Ecto neural progenitor cell (in vitro differentiated cells): ENCODE results near the gene AGFG1.

Source experiments
- DNase-seq: peaks from one replicate; pipeline ENCODE4 v3.0.0-alpha.2; 2018; ENCODE audit warnings: low spot score

AGFG1 gene

DNA sequence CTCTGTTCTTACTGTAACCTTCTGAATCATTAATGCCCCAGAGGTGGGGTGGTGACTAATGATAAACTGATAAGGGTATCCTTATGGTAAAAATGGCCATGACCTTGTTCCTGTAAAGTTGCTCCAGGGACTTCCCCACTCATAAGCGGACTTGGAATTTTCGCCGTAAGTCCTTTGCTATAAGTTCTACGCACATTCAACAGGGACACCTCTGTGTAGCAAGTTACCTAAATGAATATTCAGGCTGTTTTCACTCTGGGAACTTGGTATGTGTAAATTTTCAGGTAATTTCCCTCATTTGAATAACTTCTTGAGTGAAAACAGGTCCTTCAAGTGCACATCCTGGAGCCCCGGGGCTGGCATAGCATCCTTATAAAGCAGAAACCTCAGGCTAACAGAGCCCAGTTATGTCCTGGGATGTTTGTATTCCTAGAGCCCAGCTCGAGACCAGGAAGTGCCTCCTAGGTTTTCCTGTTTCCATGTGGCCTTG, 9.4 kb upstream of the AGFG1 start:
- no peak for DNase-seq

DNA sequence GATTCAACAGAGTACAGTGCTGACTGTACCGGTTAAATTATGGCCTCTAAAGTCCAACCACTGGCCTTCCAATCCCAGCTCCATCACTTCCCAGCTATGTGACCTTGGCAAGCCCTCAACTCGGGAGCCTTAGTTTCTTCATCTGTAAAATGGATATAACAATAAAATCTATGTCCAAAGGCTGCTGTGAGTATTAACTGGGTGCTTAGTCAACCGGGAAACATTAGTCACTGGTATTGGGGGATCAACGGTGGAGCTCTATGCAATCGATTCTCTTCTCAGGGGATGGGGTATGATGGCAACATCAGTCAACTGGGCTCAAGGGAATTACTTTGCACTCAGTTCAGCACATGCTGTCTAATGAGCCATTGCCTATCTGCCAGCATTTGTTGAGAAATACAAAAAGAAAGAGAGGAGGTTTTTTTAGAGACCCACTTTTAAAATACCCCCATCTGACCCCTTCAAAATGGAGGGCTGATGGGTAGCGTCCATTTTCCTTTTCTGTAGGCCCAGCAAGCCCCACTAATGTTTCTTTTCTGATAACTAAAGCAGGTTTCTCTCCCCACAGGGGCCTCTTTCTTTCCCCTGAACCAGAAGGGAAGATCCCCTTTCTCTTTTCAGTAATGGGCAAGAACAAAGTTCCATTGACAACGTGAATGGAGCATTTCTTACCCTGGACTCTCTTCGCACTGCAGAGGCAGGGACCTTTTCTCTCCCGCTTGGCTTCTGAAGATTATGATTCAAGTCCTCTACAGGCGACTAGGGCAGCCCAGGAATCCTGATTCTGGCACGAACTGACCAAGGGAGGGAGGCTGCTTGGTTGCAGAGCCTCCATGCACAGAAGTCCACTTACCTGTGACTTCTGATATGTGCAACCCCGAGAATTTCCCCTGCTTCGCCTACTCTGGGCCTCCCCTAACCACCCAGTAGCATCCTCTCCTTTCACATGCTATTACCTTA, 8.7 kb upstream of the AGFG1 start:
- no peak for DNase-seq

DNA sequence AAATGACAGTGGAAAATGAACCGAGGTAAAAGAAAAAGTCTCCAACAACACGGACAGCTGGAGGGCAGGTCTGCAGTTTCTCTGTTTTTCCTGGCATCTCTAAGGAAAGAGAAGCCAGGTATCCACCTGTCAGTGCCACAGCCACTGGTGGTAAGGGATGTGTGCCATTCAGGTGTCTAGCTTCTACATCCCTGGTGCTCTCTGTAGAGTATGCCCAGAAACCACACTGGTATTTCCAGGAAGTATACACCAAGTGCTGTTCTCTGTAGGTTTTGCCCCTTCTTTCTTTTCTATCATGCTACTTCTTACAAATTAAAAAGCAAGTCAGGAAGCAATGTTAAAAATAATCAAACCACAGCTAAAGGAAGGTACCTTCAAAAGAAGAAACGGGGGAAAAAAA, 7.6 kb upstream of the AGFG1 start:
- DNase-seq, result no peak

DNA sequence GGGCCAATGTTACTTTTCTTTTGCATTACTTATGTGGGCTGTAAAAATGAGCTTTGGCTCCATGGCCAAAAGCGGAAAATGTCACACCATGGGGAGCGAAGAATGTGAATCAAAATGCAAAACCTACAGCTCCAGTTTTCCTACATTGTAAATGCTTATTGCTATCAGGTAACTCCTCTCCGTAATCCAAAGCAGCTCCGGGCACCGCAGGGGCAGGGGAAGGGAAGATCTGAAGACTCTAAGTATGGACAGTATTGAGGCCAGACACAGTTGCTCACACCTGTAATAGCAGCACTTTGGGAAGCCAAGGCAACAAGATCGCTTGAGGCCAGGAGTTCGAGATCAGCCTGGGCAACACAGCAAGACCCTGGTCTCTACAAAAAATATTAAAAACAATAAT, 7.1 kb upstream of the AGFG1 start:
- no peak for DNase-seq

DNA sequence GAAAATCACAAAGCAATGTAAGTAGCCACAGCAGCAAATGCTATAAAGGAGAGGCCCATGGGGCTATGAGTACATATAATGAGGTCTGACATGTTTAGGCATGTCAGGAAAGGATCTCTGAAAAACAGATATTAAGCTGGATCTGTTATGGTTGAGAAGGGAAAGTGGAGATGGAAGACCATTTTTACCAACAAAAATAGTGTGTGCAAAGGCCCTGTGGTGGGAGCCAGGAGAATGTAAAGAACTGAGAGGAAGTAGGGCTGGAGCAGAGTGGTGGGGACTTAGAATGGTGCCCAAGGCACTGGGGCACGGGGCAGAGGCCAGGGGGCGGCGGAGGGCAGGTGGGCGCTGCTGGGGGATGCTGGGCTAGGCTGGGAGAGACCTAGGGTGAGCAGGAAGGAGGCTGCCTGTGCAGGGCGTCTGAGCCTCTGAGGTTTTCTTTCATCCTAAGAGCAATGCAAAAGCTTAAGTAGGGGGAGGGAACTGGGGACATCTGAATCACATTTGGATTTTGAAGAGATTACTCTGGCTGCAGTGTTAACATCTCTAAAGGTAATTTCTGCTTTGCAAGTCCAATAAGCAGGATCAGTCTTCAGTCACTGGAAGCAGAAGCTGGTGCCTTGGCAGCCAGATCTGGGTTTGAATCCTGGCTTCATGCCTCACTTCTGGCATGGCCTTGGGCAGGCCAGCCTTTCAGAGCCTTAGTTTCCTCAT, 4.9 kb upstream of the AGFG1 start:
- DNase-seq, result no peak

DNA sequence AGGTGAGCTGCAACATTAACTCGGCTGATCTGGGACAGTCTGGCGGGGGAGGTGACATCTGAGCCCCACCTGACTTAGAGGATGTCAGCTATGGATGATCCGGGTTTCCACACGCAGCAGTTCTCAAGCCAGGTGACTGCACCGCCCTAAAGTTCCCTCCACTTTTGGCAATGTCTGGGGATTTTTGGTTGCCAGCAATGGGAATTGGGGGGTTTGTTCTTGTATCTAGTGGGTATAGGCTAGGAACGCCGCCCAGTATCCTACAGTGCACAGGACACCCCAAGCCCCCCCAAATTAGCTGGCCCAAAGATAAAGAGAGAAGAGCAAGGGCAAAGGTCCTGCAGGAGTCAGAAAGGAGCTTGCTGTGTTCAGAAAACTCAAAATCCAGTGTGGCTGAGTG, 544 bp upstream of the AGFG1 start:
- no peak for DNase-seq

DNA sequence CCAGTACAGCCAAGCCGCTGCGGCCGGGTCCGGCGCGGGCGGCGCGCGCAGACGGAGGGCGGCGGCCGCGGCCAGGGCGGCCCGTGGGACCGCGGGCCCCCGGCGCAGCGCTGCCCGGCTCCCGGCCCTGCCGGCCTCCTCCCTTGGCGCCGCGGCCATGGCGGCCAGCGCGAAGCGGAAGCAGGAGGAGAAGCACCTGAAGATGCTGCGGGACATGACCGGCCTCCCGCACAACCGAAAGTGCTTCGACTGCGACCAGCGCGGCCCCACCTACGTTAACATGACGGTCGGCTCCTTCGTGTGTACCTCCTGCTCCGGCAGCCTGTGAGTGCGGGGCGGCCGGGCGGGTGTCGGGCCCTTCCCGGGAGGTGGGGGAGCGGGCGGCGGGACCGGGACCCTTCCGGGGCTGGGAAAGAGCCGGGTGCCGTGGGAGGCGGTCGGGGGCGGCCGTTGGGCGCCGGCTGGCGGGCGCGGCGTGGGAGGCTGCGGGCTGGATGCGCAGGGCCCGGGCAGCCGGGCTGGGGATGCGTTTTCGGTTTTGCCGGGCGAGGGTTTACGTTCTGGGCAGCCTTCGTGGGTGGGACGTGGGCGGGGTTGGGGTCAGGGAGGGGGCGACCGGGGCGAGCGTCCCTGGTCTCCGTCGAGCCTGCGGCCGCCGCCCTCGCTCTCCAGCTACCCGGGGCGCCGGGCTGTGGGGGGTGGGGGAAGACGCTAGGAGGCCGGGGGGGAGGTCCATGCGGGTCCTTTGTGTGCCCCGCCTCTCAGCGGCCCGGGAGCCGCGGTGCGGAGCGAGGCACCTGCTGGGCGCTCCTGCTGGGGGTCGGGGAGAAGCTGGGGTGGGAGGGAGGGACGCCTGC, 537 bp downstream of the AGFG1 start:
- peak; percentile 79 for DNase-seq

DNA sequence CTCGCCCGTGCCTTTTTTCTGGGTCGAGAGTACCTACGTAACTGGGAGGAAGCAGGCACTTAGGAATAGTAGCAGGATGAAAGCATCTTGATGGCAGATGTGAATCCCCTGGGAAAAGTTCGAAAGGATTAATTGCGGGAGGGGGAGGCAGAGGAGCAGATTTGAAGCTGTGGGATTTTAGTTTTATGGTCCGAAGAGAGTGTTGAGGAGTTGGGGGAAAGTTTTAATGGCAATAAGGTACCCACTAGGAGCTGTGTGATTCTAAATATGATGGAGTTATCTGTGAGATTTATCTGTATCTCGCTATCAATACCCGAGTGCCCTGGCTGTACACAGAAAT, 1.1 kb downstream of the AGFG1 start:
- DNase-seq, result no peak

DNA sequence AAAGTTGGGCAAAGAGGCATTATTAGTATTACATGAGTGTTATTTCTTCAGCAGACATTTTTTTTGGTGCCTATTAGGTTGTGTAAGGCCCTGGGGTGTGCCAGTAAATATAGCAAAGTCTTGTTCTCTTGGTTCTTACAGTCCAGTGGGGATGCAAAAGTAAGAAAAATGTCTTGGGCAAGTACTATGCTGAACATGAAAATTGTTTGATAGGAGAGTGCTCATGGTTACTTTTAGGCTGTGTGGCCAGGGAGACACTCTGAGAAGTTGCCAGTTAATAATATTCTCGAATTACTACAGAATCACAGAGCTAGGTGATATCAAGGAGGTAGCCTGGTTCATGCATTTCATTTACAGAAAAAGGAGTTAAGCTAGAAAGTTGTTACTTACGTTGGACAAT, 1.9 kb downstream of the AGFG1 start:
- no peak for DNase-seq

DNA sequence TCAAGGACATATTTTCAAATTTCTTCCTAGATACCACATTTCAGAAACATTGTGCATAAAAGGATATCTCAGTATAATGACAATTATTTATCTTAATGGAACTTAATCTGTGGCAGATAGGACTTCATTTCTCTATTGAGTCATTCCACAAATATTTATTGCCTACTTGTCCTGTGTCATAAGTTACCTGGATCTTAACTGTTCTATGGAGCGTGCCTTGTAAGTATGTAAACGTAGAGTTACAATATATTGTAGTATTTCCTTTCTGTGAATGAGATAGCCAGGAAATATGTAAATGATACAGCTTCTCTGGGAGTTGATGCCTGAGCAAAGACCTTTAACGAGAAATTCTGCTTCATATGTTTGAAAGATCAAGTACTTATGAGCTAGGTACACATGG, 2.5 kb downstream of the AGFG1 start:
- DNase-seq, result no peak

DNA sequence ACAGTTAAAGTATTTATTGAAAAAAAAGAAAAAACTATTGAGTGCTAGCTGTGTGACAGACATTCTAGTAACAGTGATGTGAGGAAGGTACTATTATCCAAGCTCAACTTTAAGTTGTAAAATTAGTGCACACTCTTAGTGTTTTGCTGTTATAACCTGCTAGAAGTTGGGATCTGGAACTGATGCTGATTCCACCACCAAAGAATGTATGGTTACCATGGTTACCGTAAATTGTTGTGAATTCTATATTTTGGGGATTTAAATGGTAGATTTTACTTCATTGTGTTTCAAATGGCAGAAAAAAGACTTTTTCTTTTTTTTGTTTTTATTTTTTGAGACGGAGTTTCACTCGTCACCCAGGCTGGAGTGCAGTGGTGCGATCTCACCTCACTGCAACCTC, 5.3 kb downstream of the AGFG1 start:
- no peak for DNase-seq

DNA sequence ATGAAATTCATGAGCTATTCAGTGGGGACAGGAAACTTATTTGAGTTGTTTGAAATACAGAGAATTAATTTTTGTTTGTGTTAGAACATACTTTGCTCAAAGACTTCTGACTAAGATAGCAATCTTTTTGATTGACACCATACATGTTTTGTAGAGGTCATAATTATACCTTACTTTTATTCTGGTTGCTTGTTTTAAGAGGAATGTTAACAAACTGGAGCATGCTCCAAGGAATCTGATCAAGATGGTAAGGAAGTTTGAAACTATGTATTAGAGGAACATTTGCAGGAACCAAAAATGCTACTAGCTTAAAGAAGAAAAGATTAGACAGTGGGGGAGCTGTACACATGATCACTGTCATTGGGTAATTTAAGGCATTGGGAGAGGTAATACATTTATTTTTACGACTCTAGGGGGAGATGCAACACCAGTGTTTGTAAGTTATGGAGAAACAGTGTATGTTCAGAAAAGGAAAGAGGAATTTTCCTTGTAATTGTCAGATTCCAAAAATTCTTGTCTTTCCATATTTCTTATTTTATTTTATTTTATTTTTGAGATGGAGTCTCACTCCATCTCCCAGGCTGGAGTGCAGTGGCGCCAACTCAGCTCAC, 8.0 kb downstream of the AGFG1 start:
- DNase-seq, result no peak

DNA sequence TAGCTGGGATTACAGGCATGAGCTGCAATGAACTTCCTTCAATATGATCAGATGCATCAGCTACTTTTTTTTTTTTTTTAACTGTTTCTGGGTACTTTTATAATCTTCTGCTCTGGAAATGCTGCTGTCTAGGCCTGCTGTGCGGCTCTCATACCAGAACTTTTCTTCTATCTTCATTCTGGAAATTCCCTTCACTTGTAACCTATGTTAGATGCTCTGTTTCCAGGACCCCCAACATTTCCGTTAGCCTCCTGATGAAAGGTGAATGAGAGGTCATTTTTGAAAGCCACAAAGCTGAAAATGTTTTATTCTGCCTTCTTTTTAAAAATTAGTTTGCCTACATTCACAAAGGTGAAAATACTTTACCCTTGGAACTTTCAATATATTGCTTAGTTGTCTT, 8.6 kb downstream of the AGFG1 start:
- DNase-seq, result no peak

DNA sequence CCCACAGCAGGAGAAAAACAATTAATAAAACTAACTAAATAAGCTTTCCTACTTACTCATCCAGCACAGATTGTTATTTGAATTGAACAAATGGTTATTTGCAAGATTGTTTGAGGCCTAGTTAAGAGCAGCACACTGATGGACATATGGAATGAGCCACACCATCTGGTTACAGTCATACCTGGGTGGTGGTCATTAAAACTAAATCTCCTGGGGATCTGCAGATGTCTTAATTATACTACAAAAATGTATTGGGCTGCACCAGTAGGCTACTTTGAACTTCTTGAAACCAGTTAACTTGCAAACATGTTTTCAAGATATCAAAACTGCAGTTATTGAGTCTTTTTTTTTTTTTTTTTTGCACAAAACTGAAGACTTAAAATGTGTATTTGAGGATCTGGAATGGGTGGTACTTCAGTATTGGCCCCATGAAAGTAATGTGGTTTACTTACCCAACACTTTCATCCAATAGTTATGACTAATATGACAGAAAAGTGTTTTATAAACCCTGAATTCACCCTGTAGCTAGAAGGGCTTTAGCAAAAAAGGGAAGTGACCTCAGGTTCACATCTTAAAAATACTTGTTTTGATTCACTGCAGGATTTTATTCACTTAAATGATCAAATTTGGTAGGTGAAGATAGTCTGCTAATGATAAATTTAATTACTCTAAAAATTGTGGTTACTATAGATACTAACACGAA, 10.8 kb downstream of the AGFG1 start:
- DNase-seq, result no peak

DNA sequence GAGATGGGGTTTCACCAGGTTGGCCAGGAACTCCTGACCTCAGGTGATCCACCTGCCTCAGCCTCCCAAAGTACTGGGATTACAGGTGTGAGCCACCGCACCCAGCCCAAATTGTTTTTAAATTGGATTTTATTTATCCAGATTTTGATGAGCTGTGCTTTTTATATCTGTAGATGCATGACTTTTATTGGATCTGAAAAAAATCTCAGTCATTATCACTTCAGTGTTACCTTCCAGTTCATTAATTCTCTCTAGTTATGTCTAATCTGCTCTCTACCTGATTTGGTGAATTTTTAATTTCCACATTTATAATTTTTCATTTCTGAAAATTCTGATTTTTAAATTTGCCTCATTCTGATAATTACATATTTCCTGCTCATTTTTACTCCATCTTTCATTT, 13.5 kb downstream of the AGFG1 start:
- DNase-seq, result no peak

DNA sequence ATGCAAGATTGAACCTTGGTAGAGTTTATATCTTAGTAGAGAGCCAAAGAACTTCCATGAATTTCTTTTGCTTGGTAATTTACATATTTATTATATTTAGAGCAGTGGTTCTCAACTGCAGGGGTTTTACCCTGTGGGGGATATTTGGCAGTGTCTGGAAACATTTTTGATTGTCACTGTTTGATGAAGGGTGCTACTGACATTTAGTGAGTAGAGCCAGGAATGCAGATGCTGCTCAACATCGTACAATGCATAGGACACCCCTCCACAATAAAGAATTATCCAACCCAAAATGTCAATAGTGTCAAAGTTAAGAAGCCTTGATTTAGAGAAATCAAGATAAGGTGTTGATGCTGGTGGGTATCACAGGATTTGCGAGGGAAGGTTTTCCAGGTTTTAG, 14.7 kb downstream of the AGFG1 start:
- no peak for DNase-seq

DNA sequence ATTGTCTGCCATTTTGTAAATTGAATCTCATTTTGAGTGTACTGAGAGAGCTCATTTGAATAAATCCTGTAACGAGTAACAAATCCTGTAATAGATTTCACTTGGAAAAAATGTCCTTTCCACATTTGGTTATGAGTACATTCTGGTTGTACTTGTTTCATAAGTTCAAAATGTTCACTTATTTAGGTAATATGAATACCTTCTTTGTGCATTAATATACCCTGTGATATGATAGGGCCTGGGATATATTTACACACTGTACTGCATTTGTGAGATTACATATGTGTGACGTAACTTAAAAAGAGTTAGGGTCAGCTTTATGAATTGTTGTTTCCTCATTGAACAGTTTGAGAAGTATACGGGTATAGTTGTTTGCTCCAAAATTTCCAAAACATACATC, 16.1 kb downstream of the AGFG1 start:
- no peak for DNase-seq

DNA sequence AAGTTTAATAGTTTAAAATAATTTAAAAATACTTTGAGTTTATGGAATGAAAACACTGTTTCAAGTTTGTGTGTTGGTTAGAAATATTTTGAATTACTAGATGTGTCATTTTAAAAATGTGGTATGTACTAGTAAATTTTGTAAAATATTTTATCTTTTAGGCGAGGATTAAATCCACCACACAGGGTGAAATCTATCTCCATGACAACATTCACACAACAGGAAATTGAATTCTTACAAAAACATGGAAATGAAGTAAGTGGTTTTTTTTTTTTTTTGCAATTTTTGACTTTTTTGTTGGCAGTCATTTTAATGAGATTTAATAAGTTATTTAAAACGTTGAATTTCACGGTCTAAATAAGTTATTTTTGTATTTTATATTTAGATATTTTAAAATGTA, 19.4 kb downstream of the AGFG1 start:
- no peak for DNase-seq

DNA sequence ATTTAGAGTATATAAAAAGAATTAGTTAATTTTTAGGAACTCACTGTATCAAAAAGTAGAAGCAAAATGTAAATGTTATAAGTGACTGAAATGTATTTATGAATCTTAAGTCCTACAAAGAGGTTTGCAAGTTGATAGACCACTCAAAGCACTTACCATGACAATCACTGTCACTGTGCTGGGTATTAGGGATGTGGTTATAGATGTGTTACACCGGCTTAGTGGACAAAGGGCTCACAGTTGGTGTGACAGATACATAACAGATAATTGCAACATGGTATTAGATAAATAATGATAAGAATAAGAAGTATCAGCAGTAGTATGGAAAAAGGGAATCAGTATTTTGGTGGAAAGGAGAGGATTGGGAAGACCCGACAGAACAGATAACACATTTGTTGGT, 21.6 kb downstream of the AGFG1 start:
- DNase-seq, result no peak

DNA sequence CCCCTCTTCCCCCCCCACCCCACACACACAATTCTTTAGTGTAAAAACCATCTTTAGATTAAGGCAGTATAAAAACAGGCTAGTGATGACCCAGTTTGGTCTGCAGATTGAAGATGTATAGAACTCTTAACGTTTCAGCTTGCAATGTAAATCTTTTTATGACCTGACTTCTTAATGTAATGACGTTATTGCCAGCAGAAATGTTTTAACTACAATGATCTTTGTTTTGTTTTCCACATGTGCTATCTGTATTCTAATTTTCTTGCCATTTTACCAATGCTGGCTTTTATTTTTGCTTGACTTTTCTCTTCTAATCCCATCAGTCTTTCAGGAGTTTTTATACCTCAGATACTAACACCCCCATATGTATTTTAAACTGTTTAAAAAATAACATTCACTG, 25.2 kb downstream of the AGFG1 start:
- no peak for DNase-seq

DNA sequence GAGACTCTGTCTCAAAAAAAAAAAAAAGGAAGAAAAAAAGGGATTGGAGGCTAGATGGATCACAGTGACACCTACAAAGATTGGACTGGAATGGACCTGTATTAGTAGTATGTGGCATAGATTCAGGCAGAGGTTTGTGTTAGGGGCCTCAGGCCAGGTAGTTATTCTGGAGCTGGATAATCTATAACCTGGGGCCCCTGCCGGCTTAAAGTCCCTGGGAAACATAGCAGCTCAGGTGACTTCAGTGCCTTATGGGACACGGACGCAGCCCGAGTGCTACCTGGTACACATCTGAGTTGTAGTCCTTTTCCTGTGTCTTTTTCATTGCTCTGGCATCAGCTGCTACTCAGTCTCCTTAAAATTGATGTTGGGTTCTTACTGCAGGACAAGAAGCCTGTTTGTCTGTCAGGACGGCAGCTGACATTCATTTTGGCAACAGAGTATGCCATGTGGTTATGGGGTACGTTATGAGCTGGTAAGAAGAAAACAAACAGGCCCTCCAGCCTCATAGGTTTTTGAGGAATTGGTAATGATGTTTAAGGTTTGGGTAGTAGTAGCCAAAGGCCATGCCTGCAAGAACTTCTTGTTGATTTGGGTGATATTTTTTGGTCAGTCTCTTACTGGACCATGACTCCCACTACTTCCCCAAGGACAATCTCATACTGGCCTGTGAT, 27.8 kb downstream of the AGFG1 start:
- no peak for DNase-seq
